GM12878 (cell line): Measurements from ENCODE around the gene MARK4. TPM values are rescaled to one million over a fixed set of nuclear protein-coding genes. Genes with fewer than 3 reads are reported as not detected.

Source experiments
- ATAC-seq: fragments of 200-7000 bp; cut with Tn5 transposase; 3 replicates; pipeline ENCODE4 v1.9.1; 2020; ENCODE audit warnings: mild to moderate bottlenecking, moderate library complexity
- BruUV-seq: library from RNA; stranded (reverse); fragments of 400-500 nt; replicated peaks from 2 replicates; lab custom pipeline; 2021; lab: Mats Ljungman, UMichigan
- CTCF ChIA-PET: fragments of 300-600 bp; sonication (Branson Sonifier 250); formaldehyde crosslinking; extraction: SDS; loops from one replicate; lab custom pipeline; 2021; ENCODE audit warnings: inconsistent platforms; lab: Yijun Ruan, JAX
- POLR2A ChIA-PET: fragments of 350-600 bp; formaldehyde crosslinking; extraction: SDS; loops from one replicate; lab custom pipeline; 2021; ENCODE audit warnings: inconsistent platforms; lab: Charles Lee
- RAD21 ChIA-PET: fragments of 300-600 bp; sonication (Branson Sonifier 250); formaldehyde crosslinking; loops from one replicate; lab custom pipeline; 2023; ENCODE audit warnings: antibody characterized with exemption; ENCODE audit not compliant: unreplicated experiment; lab: Charles Lee
- SMC1A ChIA-PET: fragments of 300-600 bp; sonication (Branson Sonifier 250); formaldehyde crosslinking; loops from one replicate; lab custom pipeline; 2023; ENCODE audit not compliant: unreplicated experiment, uncharacterized antibody; lab: Charles Lee
- DNase-seq: peaks from one replicate; pipeline ENCODE4 v3.0.0-alpha.2; 2011; ENCODE audit warnings: low read depth, low spot score
- FAIRE-seq: peaks from 3 replicates; lab custom pipeline; 2011; peaks lifted over from hg19 to GRCh38; lab: Jason Lieb, UNC
- H2AFZ ChIP-seq: 2 replicates; pipeline ENCODE4 v1.6.0; 2011; ENCODE audit warnings: low read depth, low read length, control low read depth; ENCODE audit not compliant: control insufficient read depth
- H3K27ac ChIP-seq: 2 replicates; pipeline ENCODE4 v1.5.1; 2011; ENCODE audit warnings: control low read depth; ENCODE audit not compliant: control insufficient read depth, insufficient read depth
- H3K27me3 ChIP-seq, 2 experiments: replicated peaks in 1 of 2; 2 replicates each; pipeline versions ENCODE4 v1.6.0 to v1.6.1; 2011; ENCODE audit warnings: low read length in 1 of 2; ENCODE audit not compliant: control insufficient read depth in 2 of 2, insufficient read depth in 2 of 2
- H3K36me3 ChIP-seq, 2 experiments: 2 replicates each; pipeline ENCODE4 v1.5.1; 2011; ENCODE audit warnings: low read length in 1 of 2; ENCODE audit not compliant: control insufficient read depth in 2 of 2, insufficient read depth in 2 of 2
- H3K4me1 ChIP-seq: 2 replicates; pipeline ENCODE4 v1.6.1; 2011; ENCODE audit warnings: mild to moderate bottlenecking, low read length, moderate library complexity, mixed read lengths; ENCODE audit not compliant: control insufficient read depth, insufficient read depth
- H3K4me2 ChIP-seq: 2 replicates; pipeline ENCODE4 v1.6.0; 2011; ENCODE audit warnings: control low read depth; ENCODE audit not compliant: control insufficient read depth, insufficient read depth
- H3K4me3 ChIP-seq: fragments of 200-600 bp; sonication (generic); 2 replicates; pipeline ENCODE4 v1.5.1; 2016
- H3K79me2 ChIP-seq: 2 replicates; pipeline ENCODE4 v1.6.0; 2011; ENCODE audit warnings: low read length; ENCODE audit not compliant: control insufficient read depth, insufficient read depth
- H3K9ac ChIP-seq: 2 replicates; pipeline ENCODE4 v1.8.0; 2011; ENCODE audit warnings: low read length, control low read depth, mixed read lengths; ENCODE audit not compliant: control insufficient read depth, insufficient read depth
- H3K9me3 ChIP-seq: replicated peaks from 3 replicates; pipeline ENCODE4 v1.5.1; 2011; ENCODE audit warnings: mild to moderate bottlenecking, low read length; ENCODE audit not compliant: control insufficient read depth, insufficient read depth
- H4K20me1 ChIP-seq: 2 replicates; pipeline ENCODE4 v1.6.0; 2011; ENCODE audit not compliant: control insufficient read depth, insufficient read depth
- ASH2L ChIP-seq: fragments of 300-600, 200-600 bp; sonication (generic); IDR thresholded peaks from 2 replicates; pipeline ENCODE4 v1.6.1; 2017; ENCODE audit warnings: low read depth, mild to moderate bottlenecking, borderline replicate concordance
- CHD4 ChIP-seq: fragments of 200-600 bp; sonication (generic); IDR thresholded peaks from 2 replicates; pipeline ENCODE4 v1.6.1; 2016; ENCODE audit warnings: mild to moderate bottlenecking
- CTCF ChIP-seq, 3 experiments: IDR thresholded peaks in 2 of 3; conservative IDR thresholded peaks in 1 of 3; 2 replicates each; pipeline ENCODE4 v1.5.1; 2011; ENCODE audit warnings: low read depth in 3 of 3, low read length in 3 of 3, mild to moderate bottlenecking in 3 of 3, control low read depth in 2 of 3, moderate library complexity in 2 of 3, inconsistent platforms in 1 of 3, mixed read lengths in 1 of 3; ENCODE audit not compliant: control insufficient read depth in 2 of 3, insufficient read depth in 1 of 3; ENCODE audit errors: extremely low read depth in 1 of 3
- NBN ChIP-seq: fragments of 450-650 bp; IDR thresholded peaks from 2 replicates; pipeline ENCODE4 v1.6.1; 2016
- PKNOX1 ChIP-seq: fragments of 450-650 bp; IDR thresholded peaks from 2 replicates; pipeline ENCODE4 v1.6.1; 2016; ENCODE audit warnings: mild to moderate bottlenecking
- PML ChIP-seq: IDR thresholded peaks from 2 replicates; pipeline ENCODE4 v1.6.1; 2012; ENCODE audit warnings: low read length, inconsistent platforms
- RUNX3 ChIP-seq: IDR thresholded peaks from 2 replicates; pipeline ENCODE4 v1.6.1; 2012; ENCODE audit warnings: low read length, inconsistent platforms
- SMARCA5 ChIP-seq: fragments of 450-650 bp; IDR thresholded peaks from 2 replicates; pipeline ENCODE4 v1.6.1; 2017; ENCODE audit warnings: mild to moderate bottlenecking
- TCF7 ChIP-seq: IDR thresholded peaks from 2 replicates; pipeline ENCODE4 v1.6.1; 2014; ENCODE audit warnings: antibody characterized with exemption, borderline replicate concordance
- WGBS: methylation state at CpG from one replicate; pipeline ENCODE4 v1.1.6; 2016; ENCODE audit warnings: low lambda C conversion rate; ENCODE audit not compliant: insufficient replicate concordance, insufficient coverage; ENCODE audit errors: missing lambda C conversion rate; 5-methylcytosine and 5-hydroxymethylcytosine counted together
- in situ Hi-C: fragments of 300-500 bp; cut with MboI; formaldehyde crosslinking; loops from 9 replicates; pipeline ENCODE4 v1.14.3; 2018; ENCODE audit warnings: mixed read lengths
- intact Hi-C: fragments of 100-400 bp; cut with micrococcal nuclease; formaldehyde crosslinking; loops from one replicate; pipeline ENCODE4 v1.14.2; 2022; ENCODE audit not compliant: unreplicated experiment
- polyA plus RNA-seq, 11 experiments: library from polyadenylated mRNA; depleted of rRNA in 4 of 11; unstranded in 6 of 11; stranded (reverse) in 5 of 11; fragments of >200 nt; fragmentation: Nextera tagmentation in 4 of 11; fragmentation: Illumina TruSeq in 1 of 11; extraction: Ambion mirVana in 4 of 11; extraction: Trizol in 1 of 11; gene quantifications; 1 replicate in 1 of 11; 2 replicates in 10 of 11; pipeline versions ENCODE4 v1.2.1 to v1.2.3, GENCODE V29; 2011 to 2016; ENCODE audit warnings: inconsistent platforms in 2 of 11, missing spikeins in 2 of 11, low read depth in 1 of 11
- total RNA-seq, 4 experiments: library from RNA; depleted of rRNA in 3 of 4; stranded (reverse); fragments of >200 nt in 3 of 4; fragmentation: Illumina TruSeq in 1 of 4; extraction: Trizol in 1 of 4; gene quantifications; 2 replicates each; pipeline versions ENCODE4 v1.2.1 to v1.2.3, GENCODE V29; 2013 to 2021
- TF ChIP-seq, protein P1 (sequence below): IDR thresholded peaks from 2 replicates; pipeline ENCODE4 v1.6.1; 2011; ENCODE audit warnings: borderline replicate concordance, low read depth, mild to moderate bottlenecking, moderate library complexity, low read length; ENCODE audit not compliant: insufficient read depth, poor library complexity, severe bottlenecking

The MARK4 gene
- total and polyA plus RNA-seq, 10 of the 15 experiments (the other 5 are each of a cell fraction or from before 2014, with no cell fraction given): 0.66 to 24.3 (median 5.1) TPM

- ATAC-seq (no peak), DNase-seq (no peak), FAIRE-seq (no peak)
- Histone ChIP-seq H3K9ac (no peak overlapping the region), H2AFZ (no peak overlapping the region), H3K4me3 (no peak overlapping the region), H3K4me2 (no peak overlapping the region), H3K27ac (no peak overlapping the region), H4K20me1 (no peaks in the 10 kb centered on the region), H3K4me1 (no peaks in the 10 kb centered on the region), H3K9me3 (no peaks in the 10 kb centered on the region), H3K27me3 (no peaks in the 10 kb centered on the region), H3K36me3 (no peaks in the 10 kb centered on the region), H3K79me2 (no peaks in the 10 kb centered on the region)
- ChIA-PET SMC1A (no interaction called here), CTCF (no interaction called here), POLR2A (no interaction called here), RAD21 (no interaction called here)
- in situ Hi-C loops (no loop called here), intact Hi-C loops (no loop called here)
- no TSS peak for BruUV-seq
- TF ChIP-seq, protein P1, sequence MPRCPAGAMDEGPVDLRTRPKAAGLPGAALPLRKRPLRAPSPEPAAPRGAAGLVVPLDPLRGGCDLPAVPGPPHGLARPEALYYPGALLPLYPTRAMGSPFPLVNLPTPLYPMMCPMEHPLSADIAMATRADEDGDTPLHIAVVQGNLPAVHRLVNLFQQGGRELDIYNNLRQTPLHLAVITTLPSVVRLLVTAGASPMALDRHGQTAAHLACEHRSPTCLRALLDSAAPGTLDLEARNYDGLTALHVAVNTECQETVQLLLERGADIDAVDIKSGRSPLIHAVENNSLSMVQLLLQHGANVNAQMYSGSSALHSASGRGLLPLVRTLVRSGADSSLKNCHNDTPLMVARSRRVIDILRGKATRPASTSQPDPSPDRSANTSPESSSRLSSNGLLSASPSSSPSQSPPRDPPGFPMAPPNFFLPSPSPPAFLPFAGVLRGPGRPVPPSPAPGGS: no peak
- no peak for TF ChIP-seq PML
- no peak for TF ChIP-seq PKNOX1
- no peak for TF ChIP-seq ASH2L
- TF ChIP-seq SMARCA5: no peak
- TF ChIP-seq CTCF (IDR thresholded peaks at IDR 0.05 in 2 of 3, conservative IDR thresholded peaks at IDR 0.05 in 1 of 3; ENCODE audit: control insufficient read depth in 2 of 3, extremely low read depth in 1 of 3, insufficient read depth in 1 of 3, low read depth in 3 of 3, low read length in 3 of 3): no peak
- no peak for TF ChIP-seq NBN
- no peak for TF ChIP-seq CHD4
- TF ChIP-seq RUNX3: no peak
- TF ChIP-seq TCF7: no peak
- 88% methylated on average over 1 of the region's 1 CpG for WGBS
These were observed 40.8 kb downstream of the MARK4 start for GRCh38 chr19:45291834-45292233.
